Right kidney (tissue), 1 donor: ENCODE results near the gene FAM118A.

ENCODE experiments used
- DNase-seq: peaks from one replicate; pipeline ENCODE4 v3.0.0-alpha.2; 2016

The FAM118A gene

DNA sequence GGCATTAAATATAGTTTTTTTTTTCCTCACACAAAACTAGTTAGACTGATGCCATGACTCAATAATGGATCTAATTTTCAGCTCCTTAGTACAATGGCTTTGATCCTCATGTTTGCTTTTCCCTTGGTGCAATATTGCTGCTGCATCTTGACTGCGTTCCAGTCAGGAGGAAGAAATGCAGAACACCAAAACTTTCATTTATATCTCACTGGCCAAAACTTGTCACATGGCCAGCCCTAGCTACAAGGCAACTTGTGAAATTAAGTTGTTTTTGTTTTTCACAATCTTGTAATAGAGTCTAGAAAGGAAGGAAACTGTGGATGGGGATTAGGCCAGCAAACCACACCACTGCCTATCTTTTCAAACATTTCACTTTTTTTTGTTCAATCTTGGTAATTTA, 67.0 kb downstream of the FAM118A start:
- no peak for DNase-seq

GRCh38 chr22:45381348-45381747, 71.6 kb downstream of the FAM118A start:
- DNase-seq = no peak

GRCh38 chr22:45389546-45389945, 79.8 kb downstream of the FAM118A start:
- DNase-seq = no peak
